ENCODE results near the gene FOXK2.
"Not testable (repeated sequence)": the region's sequence is repeated elsewhere in the genome, so short reads cannot be mapped to it uniquely, and the experiment has no call there.

The FOXK2 gene

DNA sequence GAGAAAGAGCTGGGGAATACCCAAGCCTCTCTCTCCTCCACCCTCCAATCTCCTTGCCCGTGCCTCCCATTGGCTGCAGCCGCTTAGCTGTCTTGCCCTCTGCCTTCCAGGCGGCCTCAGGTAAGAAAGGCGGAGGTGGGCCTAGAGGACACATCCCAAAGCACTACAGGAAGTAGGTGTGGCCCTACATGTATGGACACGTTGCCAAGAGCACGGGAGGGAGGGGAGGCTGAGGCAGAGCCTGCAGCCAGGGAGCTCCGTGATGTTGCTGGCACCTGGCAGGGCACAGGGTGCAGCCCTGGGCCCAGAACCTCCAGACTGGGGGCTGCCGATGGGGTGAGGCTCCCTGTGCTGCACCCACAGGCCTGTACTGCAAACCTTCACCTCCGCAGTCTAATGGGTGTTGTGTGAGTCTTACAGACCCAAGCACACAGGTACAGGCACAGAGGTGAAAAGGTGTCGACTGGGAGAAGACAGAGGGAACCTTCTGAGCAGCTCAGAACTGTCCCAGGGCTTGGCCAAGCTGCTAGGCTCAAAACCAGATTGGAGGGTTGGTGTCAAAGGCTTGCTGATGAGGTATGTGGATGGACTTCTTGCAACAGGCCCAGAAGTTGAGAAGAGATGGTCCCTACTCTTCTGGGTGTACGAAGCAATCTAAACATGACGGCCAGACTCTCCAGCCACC, 23.5 kb upstream of the FOXK2 start:
- no peak for DNase-seq

DNA sequence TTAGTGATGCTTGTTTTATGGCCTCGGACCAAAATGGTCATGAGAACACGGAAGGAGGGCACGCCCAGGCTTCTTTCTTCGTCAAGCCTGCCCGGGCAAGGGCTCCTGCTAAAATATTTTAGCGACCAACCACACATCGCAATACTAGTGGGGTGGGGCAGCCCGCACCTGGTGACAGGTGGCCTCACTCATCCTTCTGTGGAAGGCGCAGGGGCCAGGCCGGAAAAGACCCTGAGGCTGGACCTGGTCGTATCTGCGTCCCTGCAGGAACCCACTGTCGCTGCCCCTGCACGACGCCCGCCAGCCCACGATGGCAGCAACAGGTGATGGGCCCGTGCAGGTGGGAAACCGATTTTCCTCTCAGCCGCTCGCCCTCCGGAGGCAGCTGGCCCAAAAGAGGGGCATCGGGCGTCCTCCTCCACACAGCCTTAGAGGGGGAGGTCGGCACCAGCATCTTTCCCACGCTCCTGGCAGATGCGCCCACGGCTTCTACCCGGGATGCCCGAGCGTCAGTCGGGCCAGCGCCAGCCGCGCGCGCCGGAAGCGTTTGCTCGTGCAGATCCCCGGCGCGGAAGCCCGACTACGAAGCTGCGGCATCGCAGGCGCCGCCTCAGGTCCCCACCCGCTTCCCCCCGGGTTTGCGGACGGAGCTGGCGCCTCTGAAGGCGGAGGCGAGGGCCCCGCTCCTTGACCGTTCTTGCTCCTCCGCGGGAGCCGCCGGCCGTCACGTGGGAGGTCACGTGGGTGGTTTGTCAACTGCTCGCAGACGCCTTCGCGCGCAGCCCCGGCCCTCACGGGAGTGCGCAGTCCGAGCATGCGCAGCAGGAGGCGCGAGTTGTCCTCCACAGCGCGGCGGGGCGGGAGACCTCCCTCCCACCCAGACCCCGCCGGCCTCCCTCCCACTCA, 22.8 kb upstream of the FOXK2 start:
- peak; percentile 81 for DNase-seq

DNA sequence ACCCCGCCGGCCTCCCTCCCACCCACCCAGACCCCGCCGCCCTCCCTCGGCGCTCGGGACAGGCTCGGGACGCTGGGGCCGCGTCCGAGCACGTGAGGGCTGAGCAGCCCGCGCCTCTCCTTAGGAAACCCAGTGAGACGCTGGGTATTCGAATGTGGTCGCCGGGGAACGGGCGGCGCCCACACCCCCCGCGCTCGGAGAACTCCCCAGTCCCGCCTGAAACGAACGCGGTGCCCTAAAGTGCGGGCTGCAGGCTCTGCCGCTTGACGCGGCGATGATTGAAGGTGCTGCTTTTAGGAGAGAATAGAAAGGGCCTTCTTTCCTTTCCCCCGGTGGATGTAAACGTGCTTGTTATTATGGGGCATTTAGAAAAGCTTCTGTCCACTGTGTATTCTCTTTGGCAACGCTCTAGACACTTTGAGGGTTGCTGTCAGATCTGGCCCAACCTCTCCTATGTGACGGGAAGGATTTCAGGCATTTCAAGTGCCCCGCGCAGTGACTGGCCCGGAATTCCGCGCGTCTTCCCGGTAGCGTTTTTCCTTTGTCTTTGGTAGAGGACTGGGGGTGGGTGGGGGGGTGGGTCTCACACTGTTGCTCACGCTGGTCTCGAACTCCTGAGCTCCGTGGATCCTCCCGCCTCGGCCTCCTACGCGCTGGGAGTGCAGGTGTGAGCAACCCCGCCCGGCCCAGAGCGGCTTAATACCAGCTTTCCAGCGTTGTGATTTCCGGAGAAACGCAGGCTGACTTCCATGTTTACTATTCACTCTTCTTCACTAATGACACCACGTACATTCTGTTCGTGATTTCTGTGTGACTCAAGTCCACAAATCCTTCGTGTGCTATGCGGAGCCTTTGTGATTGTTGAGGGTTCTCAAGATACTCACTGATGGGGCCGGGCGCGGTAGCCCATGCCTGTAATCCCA, 21.8 kb upstream of the FOXK2 start:
- peak; percentile 25 for DNase-seq

DNA sequence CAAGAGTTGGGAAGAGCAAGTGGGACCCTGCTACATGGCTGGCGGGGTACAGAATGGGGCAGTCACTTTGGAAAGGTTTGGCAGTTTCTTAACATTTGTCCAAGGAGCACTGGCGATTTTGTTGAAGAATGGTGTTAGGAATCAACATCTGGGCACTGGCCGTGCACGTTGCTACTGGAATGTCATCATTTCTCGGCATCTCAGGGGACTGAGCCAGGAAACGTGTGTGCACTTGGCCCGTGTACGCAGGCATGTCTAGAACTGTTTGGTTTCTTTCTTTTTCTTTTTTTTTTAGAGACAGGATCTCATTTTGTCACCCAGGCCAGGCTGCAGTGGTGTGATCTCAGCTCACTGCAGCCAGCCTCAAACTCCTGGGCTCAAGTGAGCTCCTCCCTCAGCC, 17.3 kb upstream of the FOXK2 start:
- DNase-seq: no peak

DNA sequence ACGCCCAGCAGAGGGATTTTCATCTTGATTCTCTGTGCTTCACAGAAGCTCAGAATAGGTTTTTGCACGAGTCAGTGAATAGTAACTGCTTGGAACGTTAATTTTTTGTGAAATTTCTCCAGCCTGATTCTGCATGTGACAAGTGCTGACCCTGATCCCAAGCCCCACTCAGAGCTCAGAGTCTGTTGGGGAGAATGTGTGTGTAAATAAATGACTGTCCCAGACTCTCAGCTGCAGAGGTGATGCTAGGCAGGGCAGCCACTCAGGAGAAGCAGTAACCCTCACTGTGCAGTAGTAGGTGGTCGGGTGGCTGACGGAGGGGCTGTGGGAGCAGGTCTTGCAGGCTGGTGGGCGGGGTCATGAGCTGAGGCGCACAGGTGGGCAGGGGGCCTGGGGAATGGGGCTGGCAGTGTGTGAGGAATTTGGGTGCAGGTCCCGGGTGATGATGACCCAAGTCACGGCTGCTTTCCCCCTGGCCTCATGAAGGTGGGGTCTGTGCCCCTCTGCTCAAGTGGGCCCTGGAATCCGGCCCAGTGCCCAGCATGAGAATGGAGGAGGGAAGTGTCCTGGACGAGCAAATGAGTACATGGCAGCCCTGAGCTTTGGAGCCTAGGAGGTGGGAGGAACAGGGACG, 16.3 kb upstream of the FOXK2 start:
- DNase-seq: no peak

DNA sequence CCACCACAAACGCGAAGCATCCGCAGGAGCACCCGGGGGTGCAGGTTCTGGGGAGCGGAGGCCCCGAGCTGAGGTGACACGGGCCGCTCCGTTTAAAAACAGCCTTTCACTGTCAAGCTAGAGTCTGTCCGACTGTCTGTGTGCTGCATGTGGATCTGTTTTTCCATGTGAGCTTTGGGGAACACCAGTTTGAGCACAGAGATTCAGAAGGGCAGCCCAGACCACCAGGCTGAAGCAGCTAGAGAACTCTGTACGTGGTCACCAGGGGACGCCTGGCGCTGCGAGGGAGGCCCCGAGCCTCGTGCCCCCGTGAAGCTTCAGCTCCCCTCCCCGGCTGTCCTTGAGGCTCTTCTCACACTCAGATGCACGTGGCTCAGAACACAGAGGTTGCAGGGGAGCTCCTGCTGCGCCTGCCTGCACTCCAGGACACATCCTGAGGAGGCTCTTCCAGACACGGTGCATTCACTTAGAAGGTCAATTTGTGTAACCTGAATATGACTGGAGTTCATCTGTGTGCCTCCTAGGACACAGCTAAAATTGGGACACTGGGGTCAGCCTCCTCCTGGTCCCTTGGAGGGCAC, 15.7 kb upstream of the FOXK2 start:
- DNase-seq: no peak

DNA sequence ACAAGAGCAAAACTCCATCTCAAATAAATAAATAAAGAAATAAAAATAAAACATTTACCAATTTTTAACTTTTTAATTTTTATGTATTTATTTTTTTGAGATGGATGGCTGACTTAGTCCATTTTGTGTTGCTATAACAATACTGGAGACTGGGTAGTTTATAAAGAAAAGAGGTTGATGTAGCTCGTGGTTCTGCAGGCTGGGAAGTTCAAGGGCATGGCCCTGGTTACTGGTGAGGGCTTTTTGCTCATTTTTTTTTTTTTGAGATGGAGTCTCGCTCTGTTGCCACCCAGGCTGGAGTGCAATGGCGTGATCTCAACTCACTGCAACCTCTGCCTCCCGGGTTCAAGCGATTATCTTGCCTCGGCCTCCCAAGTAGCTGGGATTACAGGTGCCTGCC, 14.2 kb upstream of the FOXK2 start:
- no peak for DNase-seq

DNA sequence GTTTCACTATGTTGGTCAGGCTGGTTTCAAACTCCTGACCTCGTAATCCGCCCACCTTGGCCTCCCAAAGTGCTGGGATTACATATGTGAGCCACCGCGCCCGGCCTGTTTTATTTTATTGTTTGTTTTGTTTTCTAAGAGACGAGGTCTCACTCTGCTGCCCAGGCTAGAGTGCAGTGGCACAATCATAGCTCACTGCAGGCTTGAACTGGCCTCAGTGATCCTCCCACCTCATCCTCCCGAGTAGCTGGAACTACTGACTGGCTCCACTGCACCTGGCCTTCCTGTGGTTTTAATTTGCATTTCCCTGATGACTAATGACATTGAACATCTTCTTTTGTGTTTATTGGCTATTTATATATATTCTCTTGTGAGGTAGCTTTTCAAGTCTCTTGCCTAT, 13.1 kb upstream of the FOXK2 start:
- not testable (repeated sequence) for DNase-seq

DNA sequence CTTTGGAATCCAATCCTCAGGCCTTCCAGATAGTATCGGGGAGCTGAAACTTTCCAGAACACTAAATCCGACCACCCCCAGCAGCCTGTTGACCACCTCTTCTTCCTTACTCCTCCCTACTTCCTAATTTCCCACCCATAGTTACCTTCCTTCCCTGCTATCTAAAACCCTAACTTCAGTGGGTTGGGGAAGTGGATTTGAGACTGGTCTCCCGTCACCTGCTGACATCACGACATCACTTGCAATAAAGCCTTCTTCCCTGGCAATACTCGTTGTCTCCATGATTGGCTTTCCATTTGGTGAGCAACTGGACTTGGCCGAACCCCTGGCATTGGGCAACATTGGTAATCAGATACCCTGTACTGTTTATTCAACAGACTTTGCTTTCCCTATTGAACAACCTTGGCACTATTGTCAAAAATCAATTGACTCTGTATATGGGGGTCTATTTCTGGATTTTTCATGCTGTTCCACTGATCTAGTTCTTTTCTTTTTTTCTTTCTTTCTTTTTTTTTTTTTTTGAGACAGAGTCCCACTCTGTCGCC, 11.8 kb upstream of the FOXK2 start:
- DNase-seq: no peak

DNA sequence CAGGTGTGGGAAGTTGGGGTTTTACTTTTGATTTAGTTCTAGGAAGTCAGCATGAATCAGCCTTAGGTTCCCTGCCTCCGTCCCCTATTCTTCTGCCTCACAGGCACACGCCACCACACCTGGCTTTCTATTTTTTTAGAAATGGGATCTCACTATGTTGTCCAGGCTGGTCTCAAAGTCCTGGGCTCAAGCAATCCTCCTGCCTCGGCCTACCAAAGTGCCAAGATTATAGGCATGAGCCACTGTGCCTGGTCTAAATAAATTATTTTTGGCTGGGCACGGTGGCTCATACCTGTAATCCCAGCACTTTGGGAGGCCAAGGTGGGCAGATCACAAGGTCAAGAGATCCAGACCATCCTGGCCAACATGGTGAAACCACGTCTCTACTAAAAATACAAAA, 7.9 kb upstream of the FOXK2 start:
- not testable (repeated sequence) for DNase-seq

DNA sequence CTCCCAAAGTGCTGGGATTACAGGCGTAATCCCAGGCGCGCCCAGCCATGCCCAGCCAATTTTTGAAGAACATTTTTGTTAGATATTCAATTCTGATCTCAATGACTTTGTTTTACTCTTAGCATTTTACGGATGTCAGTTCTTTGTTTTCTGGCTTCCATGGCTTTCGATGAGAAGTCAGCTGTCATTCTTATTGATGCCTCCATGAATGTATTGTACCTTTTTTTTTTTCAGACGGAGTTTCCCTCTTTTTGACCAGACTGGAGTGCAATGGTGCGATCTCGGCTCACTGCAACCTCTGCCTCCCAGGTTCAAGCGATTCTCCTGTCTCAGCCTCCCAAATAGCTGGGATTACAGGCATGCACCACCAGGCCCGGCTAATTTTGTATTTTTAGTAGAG, 5.7 kb upstream of the FOXK2 start:
- not testable (repeated sequence) for DNase-seq

DNA sequence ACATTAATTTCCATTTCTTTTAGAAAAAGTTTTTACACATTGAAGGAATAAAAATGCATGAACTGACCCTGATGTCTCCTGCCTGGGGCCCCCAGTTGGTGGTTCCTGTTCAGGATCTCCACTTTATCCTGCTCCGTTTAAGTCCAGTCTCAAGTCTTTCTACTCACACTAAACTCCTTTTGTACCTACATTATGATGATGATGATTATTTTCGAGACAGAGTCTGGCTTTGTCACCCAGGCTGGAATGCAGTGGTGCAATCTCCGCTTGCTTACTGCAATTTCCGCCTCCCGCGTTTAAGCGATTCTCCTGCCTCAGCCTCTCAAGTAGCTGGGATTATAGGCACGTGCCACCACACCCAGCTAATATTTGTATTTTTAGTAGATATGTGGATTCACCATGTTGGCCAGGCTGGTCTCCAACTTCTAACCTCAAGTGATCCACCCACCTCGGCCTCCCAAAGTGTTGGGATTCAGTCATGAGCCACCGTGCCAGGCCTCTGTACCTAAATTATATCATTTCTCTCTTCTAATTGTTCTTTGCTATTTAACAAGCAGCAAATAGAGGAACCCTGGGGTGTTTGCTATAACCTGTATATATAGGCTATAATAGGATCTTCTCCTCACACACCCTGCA, 2.2 kb upstream of the FOXK2 start:
- DNase-seq: no peak

DNA sequence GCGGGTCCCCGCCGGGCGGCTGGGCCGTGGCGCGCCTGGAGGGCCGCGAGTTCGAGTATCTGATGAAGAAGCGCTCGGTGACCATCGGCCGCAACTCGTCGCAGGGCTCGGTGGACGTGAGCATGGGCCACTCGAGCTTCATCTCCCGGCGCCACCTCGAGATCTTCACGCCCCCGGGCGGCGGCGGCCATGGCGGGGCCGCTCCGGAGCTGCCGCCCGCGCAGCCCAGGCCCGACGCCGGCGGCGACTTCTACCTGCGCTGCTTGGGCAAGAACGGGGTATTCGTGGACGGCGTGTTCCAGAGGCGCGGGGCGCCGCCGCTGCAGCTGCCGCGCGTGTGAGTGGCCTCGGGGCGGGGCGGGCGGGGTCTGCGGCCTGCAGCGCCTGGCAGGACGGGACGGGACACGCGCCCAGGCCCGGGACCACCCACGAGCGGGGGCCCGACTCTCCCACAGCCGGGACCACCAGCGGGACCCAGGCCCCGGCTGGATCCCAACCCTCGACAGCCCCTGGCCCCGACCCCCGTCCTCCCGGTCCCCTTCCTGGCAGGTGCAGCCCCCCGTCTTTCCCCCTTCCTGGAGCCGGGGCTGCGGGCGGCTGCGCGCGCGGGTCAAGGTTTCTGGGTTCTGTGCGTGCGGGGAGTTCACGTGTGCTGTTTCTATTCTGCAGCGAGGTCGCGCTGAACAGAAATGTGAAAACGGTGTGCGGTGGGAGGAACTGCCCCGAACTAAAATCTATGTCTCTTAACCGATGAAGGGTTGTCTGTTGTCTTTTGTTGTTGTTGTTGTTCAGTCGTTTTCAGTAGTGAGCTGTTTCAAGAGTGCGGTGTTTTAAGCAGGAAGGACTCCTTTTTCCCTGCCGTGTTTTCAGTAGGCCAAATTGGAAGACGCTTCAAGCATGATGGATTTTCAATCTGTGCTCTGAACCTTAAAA, 705 bp downstream of the FOXK2 start:
- DNase-seq: peak; percentile 32

DNA sequence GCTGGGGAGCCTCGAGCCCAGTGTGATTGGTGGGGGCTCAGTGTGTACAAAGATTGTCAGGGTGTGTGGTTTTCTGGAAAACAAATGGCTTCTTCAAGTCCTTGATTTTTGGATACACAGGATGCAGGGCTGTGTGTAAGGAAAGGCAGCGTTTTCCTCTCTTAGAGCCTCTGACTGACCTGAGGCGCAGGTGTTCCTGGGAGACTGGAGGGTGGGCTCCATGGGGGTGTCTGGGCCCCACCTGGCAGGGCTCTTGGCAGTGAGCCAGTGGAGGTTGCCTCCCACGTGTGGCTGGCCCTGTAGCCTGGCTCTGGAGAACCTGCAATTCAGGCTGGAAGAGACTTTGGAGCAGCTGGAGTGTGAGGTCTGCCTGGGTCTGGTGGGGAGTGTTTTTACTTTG, 5.0 kb downstream of the FOXK2 start:
- DNase-seq: no peak

DNA sequence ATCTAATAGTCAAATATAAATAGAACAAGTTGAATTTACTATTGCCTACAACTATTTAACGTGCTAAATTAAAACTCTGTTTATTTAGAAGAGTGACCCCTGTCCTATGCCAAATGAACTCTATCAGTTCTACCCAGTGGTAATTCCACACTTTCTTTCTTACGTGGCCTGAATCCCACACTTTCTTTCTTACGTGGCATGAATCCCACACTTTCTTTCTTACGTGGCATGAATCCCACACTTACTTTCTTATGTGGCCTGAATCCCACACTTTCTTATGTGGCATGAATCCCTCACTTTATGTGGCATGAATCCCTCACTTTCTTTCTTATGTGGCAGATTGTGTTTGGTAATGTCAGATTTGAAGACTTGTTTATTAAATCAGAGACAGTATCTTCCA, 6.2 kb downstream of the FOXK2 start:
- DNase-seq: no peak

DNA sequence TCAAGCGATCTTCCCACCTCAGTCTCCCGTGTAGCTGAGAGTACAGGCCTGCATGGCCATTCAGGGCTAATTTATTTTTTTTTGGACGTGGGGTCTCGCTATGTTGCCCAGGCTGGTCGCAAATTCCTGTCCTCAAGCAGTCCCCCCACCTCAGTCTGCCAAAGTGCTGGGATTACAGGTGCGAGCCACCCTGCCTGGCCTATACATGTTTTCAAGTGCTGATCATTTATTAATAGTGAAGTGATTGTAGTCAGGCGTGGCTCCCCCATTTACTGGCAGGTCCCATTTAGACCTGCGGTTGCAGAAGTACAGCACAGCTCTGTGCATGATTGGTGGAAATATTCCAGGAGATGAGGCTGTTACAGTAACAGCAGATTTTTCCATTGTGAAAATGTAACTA, 8.4 kb downstream of the FOXK2 start:
- no peak for DNase-seq

DNA sequence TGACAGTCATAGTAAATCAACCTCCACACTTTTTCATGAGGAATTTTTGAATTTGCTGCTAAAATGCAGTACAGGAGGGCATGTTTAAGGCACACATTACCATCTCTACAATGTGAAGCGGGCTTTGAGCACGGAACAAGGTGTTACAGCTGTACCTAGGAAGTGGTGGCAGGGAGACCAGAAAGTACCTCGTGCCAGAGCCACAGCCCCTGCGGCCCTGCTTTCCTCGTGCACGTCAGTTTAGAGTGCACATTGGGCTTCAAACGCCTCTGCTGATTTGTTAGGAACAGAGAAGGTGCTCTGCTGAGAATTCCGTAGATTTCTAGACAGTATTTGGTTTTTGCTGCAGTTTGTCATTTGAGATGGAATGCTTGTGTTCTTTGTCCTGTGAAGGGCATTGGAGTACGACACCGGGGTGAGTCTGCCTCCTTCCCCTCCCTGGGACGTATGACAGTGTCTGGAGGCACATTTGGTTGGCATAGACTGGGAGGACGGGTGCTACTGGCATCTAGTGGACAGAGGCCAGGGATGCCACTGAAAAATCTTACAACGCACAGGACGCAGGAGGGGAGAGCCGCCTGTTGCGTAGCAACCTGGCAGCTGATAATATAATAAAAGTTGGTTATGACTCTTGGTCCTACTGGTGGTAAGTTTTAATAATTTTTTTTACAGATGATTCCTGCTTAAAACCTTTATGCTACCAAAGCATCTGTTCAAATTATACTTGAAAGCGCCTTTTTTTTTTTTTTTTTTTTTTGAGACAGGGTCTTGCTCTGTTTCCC, 9.1 kb downstream of the FOXK2 start:
- no peak for DNase-seq

DNA sequence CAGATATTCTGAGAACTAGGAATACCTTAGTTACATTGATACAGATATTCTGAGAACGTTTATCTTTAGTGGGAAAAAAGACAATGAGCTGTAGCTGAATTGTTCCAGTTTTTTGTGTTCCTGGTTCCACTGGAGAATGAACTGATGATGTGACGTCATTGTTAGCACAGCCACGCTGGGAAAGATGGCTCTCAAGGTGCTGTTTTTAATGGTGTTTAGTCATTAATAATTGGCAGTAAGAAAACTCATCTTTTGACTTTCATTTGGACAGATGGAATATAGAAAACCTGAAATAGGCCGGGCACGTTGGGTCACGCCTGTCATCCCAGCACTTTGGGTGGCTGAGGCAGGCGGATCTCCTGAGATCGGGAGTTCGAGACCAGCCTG, 10.4 kb downstream of the FOXK2 start:
- DNase-seq: no peak

DNA sequence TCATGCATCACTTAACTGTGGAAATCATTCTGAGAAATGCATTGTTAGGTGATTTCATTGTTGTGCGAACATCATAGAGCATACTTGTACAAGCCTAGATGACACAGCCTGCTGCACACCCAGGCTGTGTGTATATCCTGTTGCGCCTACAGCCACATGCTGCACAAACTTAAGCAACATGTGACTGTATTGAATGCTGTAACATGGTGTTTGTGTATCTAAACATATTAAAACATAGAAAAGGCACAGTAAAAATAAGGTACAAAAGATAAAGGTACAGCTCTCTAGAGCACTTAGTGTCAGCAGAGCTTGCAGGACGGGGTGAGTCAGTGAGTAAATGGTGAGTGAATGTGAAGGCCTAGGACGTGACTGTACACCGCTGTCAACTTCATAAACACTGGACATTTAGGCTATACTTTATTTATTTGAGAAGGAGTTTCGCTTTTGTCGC, 11.9 kb downstream of the FOXK2 start:
- no peak for DNase-seq

Measured in effector CD8-positive, alpha-beta T cell (primary cell).